ENCODE results near the gene SNU13.

DNA sequence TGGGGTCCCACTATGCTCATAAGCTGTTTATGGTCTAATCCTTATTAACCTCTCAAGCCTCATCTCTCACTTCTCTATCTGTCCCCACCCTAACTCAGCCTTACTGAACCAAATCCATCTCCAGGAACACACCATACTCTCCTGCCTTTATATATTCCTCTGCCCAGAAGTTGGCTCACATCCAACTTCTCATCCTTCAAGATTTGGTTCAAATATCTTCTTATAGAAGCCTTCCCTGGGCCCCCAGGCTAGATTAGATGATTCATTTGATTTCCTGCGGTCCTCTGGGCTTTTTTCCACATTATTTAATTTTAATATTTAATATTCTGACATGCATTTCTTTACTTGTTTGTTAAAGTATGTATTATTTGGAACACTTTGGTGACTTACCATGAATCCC is 33.8 kb upstream of the SNU13 start:
- TF ChIP-seq, protein P1, sequence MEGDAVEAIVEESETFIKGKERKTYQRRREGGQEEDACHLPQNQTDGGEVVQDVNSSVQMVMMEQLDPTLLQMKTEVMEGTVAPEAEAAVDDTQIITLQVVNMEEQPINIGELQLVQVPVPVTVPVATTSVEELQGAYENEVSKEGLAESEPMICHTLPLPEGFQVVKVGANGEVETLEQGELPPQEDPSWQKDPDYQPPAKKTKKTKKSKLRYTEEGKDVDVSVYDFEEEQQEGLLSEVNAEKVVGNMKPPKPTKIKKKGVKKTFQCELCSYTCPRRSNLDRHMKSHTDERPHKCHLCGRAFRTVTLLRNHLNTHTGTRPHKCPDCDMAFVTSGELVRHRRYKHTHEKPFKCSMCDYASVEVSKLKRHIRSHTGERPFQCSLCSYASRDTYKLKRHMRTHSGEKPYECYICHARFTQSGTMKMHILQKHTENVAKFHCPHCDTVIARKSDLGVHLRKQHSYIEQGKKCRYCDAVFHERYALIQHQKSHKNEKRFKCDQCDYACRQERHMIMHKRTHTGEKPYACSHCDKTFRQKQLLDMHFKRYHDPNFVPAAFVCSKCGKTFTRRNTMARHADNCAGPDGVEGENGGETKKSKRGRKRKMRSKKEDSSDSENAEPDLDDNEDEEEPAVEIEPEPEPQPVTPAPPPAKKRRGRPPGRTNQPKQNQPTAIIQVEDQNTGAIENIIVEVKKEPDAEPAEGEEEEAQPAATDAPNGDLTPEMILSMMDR (IDR thresholded peaks at IDR 0.05; ENCODE audit: insufficient read depth, low read depth, low read length), result no peak
- TF ChIP-seq EZH2 (IDR thresholded peaks at IDR 0.05; ENCODE audit: insufficient read depth, low read length), result no peak

All from astrocyte (in vitro differentiated cells and primary cell).